ENCODE measurements around the gene HES4.
"Not testable (repeated sequence)": the region's sequence is repeated elsewhere in the genome, so short reads cannot be mapped to it uniquely, and the experiment has no call there.

DNA sequence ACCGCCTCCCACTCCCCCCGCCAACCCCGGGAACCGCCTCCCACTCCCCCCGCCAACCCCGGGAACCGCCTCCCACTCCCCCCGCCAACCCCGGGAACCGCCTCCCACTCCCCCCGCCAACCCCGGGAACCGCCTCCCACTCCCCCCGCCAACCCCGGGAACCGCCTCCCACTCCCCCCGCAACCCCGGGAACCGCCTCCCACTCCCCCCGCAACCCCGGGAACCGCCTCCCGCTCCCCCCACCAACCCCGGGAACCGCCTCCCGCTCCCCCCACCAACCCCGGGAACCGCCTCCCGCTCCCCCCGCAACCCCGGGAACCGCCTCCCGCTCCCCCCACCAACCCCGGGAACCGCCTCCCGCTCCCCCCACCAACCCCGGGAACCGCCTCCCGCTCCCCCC, 23.1 kb downstream of the HES4 start:
- TF ChIP-seq, protein P1, sequence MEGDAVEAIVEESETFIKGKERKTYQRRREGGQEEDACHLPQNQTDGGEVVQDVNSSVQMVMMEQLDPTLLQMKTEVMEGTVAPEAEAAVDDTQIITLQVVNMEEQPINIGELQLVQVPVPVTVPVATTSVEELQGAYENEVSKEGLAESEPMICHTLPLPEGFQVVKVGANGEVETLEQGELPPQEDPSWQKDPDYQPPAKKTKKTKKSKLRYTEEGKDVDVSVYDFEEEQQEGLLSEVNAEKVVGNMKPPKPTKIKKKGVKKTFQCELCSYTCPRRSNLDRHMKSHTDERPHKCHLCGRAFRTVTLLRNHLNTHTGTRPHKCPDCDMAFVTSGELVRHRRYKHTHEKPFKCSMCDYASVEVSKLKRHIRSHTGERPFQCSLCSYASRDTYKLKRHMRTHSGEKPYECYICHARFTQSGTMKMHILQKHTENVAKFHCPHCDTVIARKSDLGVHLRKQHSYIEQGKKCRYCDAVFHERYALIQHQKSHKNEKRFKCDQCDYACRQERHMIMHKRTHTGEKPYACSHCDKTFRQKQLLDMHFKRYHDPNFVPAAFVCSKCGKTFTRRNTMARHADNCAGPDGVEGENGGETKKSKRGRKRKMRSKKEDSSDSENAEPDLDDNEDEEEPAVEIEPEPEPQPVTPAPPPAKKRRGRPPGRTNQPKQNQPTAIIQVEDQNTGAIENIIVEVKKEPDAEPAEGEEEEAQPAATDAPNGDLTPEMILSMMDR (IDR thresholded peaks at IDR 0.05; ENCODE audit: low read length): not testable (repeated sequence)
- TF ChIP-seq EZH2 (IDR thresholded peaks at IDR 0.05; ENCODE audit: borderline replicate concordance, low read length): not testable (repeated sequence)

Data from OCI-LY1 (cell line).